Measurements from ENCODE around the gene IGF1R.

DNA sequence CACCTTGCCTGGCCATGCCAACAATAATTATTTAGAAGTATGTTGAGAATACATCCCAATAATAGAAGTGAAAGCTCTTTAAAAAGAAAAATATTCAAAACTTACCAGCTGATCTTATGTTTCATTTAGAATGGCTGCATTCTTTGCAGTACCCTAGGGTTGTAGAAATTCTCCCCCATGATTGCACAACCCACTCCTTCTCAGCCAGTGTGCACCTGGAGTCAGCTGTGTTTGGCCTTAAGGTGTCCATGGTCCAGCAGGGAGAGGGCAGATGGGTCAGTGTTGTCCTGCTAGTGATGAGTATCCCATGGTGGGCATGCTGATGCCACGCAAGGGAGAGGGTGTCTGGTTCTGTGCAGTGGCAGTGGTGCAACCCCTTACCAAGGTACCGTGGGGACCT is 117.3 kb downstream of the IGF1R start:
- TF ChIP-seq, protein P1, sequence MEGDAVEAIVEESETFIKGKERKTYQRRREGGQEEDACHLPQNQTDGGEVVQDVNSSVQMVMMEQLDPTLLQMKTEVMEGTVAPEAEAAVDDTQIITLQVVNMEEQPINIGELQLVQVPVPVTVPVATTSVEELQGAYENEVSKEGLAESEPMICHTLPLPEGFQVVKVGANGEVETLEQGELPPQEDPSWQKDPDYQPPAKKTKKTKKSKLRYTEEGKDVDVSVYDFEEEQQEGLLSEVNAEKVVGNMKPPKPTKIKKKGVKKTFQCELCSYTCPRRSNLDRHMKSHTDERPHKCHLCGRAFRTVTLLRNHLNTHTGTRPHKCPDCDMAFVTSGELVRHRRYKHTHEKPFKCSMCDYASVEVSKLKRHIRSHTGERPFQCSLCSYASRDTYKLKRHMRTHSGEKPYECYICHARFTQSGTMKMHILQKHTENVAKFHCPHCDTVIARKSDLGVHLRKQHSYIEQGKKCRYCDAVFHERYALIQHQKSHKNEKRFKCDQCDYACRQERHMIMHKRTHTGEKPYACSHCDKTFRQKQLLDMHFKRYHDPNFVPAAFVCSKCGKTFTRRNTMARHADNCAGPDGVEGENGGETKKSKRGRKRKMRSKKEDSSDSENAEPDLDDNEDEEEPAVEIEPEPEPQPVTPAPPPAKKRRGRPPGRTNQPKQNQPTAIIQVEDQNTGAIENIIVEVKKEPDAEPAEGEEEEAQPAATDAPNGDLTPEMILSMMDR (IDR thresholded peaks at IDR 0.05): no peak
- no peak for TF ChIP-seq POLR2A (IDR thresholded peaks at IDR 0.05)
